ENCODE data around the gene GPC1.

DNA sequence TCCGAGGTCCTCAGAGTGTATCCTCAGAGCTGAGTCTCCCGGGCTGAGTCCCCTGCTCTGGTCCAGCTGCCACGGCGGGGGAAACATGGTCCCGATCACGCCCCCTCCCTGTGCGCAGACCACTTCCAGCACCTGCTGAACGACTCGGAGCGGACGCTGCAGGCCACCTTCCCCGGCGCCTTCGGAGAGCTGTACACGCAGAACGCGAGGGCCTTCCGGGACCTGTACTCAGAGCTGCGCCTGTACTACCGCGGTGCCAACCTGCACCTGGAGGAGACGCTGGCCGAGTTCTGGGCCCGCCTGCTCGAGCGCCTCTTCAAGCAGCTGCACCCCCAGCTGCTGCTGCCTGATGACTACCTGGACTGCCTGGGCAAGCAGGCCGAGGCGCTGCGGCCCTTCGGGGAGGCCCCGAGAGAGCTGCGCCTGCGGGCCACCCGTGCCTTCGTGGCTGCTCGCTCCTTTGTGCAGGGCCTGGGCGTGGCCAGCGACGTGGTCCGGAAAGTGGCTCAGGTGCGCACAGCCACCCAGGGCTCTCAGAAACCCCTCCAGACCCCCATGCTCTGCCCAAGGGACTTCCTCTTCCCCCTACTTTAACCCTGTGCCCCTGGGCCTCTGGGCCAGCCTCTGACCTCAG lies 26.7 kb downstream of the GPC1 start:
- TF ChIP-seq POLR2AphosphoS5 (IDR thresholded peaks at IDR 0.05; ENCODE audit: insufficient read depth, low read depth, low read length) (no peak), MYC (IDR thresholded peaks at IDR 0.05; ENCODE audit: low read depth, low read length) (no peak)
- TF ChIP-seq, protein P1, sequence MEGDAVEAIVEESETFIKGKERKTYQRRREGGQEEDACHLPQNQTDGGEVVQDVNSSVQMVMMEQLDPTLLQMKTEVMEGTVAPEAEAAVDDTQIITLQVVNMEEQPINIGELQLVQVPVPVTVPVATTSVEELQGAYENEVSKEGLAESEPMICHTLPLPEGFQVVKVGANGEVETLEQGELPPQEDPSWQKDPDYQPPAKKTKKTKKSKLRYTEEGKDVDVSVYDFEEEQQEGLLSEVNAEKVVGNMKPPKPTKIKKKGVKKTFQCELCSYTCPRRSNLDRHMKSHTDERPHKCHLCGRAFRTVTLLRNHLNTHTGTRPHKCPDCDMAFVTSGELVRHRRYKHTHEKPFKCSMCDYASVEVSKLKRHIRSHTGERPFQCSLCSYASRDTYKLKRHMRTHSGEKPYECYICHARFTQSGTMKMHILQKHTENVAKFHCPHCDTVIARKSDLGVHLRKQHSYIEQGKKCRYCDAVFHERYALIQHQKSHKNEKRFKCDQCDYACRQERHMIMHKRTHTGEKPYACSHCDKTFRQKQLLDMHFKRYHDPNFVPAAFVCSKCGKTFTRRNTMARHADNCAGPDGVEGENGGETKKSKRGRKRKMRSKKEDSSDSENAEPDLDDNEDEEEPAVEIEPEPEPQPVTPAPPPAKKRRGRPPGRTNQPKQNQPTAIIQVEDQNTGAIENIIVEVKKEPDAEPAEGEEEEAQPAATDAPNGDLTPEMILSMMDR (IDR thresholded peaks at IDR 0.05; ENCODE audit: extremely low read depth in 1 of 2, insufficient read depth in 1 of 2, low read depth in 1 of 2, low read length in 2 of 2) = no peak
